ENCODE results near the gene PON2. TPM values are rescaled to one million over a fixed set of nuclear protein-coding genes. Genes with fewer than 3 reads are reported as not detected.
"Not testable (repeated sequence)": the region's sequence is repeated elsewhere in the genome, so short reads cannot be mapped to it uniquely, and the experiment has no call there.

The PON2 gene
- 69.1 TPM for total RNA-seq (ENCODE audit: insufficient read depth, low replicate concordance)

GRCh38 chr7:95434557-95435421 is at the start of gene PON2:
PON2 (minus strand) TSS chr7:95435028; CDS start chr7:95434951, 77 bp downstream.
- peak; percentile 91 for DNase-seq (ENCODE audit: low spot score)

GRCh38 chr7:95482424-95482823 is 47.6 kb upstream of the PON2 start:
- DNase-seq (ENCODE audit: low spot score) = peak; percentile 87

- no peak for DNase-seq (ENCODE audit: low spot score)
Measured at GRCh38 chr7:95481271-95482165, 46.7 kb upstream of the PON2 start.

GRCh38 chr7:95479992-95480624 is 45.3 kb upstream of the PON2 start:
- DNase-seq (ENCODE audit: low spot score) = no peak

GRCh38 chr7:95478272-95479037 is 43.6 kb upstream of the PON2 start:
- DNase-seq (ENCODE audit: low spot score) = no peak

- DNase-seq (ENCODE audit: low spot score) = peak; percentile 84
Measured at GRCh38 chr7:95476904-95477594, 42.2 kb upstream of the PON2 start.

GRCh38 chr7:95476072-95476847 is 41.4 kb upstream of the PON2 start:
- DNase-seq (ENCODE audit: low spot score) = no peak

GRCh38 chr7:95473276-95473985 is 38.6 kb upstream of the PON2 start:
- DNase-seq (ENCODE audit: low spot score) = no peak

- peak; percentile 69 for DNase-seq (ENCODE audit: low spot score)
Measured at GRCh38 chr7:95472581-95473161, 37.8 kb upstream of the PON2 start.

GRCh38 chr7:95471071-95471470 is 36.2 kb upstream of the PON2 start:
- DNase-seq (ENCODE audit: low spot score) = no peak

- DNase-seq (ENCODE audit: low spot score) = no peak
Measured at GRCh38 chr7:95470452-95470851, 35.6 kb upstream of the PON2 start.

- no peak for DNase-seq (ENCODE audit: low spot score)
Measured at GRCh38 chr7:95469848-95470247, 35.0 kb upstream of the PON2 start.

- no peak for DNase-seq (ENCODE audit: low spot score)
Measured at GRCh38 chr7:95469187-95469586, 34.4 kb upstream of the PON2 start.

GRCh38 chr7:95467912-95468607 is 33.2 kb upstream of the PON2 start:
- no peak for DNase-seq (ENCODE audit: low spot score)

GRCh38 chr7:95460653-95461052 is 25.8 kb upstream of the PON2 start:
- not testable (repeated sequence) for DNase-seq (ENCODE audit: low spot score)

GRCh38 chr7:95457947-95458346 is 23.1 kb upstream of the PON2 start:
- no peak for DNase-seq (ENCODE audit: low spot score)

GRCh38 chr7:95454438-95455045 is 19.7 kb upstream of the PON2 start:
- no peak for DNase-seq (ENCODE audit: low spot score)

GRCh38 chr7:95446618-95447017 is 11.8 kb upstream of the PON2 start:
- DNase-seq (ENCODE audit: low spot score) = no peak

Measured in umbilical cord (tissue), 2 donors.